ENCODE measurements around the gene TEKTIP1.

DNA sequence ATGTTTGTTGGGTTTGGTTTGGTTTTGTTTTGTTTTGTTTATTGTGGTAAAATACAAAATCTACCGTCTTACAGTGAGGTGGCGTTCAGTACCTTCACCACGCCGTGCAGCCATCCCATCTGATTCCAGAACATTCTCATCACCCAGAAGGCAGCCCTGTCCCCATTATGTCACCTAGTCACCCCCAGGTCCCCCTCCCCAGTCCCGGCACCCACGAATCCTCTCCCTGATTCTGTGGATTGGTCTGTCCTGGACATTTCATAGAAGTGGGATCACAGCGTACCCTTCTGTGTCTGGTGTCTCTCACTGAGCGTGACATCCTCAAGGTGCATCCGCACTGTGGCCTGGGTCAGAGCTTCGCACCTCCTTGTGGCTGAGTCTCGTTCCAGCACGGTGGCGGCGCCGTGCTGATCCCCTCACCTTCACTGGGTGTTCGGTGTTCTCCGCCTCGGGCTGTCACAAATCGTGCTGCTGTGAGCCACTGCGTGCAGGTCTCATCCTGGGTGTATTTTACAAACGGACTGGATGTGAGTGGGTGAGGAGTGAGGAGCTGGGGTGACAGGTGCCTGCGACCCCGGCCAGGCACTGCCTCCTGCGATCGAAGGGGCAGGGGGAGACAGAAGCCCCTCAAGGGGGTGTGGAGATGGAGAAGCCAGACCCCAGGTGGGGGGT, 580 bp upstream of the TEKTIP1 start:
- TF ChIP-seq, protein P1, sequence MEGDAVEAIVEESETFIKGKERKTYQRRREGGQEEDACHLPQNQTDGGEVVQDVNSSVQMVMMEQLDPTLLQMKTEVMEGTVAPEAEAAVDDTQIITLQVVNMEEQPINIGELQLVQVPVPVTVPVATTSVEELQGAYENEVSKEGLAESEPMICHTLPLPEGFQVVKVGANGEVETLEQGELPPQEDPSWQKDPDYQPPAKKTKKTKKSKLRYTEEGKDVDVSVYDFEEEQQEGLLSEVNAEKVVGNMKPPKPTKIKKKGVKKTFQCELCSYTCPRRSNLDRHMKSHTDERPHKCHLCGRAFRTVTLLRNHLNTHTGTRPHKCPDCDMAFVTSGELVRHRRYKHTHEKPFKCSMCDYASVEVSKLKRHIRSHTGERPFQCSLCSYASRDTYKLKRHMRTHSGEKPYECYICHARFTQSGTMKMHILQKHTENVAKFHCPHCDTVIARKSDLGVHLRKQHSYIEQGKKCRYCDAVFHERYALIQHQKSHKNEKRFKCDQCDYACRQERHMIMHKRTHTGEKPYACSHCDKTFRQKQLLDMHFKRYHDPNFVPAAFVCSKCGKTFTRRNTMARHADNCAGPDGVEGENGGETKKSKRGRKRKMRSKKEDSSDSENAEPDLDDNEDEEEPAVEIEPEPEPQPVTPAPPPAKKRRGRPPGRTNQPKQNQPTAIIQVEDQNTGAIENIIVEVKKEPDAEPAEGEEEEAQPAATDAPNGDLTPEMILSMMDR (IDR thresholded peaks at IDR 0.05; ENCODE audit: poor library complexity, severe bottlenecking) = no peak
- TF ChIP-seq, protein P2, sequence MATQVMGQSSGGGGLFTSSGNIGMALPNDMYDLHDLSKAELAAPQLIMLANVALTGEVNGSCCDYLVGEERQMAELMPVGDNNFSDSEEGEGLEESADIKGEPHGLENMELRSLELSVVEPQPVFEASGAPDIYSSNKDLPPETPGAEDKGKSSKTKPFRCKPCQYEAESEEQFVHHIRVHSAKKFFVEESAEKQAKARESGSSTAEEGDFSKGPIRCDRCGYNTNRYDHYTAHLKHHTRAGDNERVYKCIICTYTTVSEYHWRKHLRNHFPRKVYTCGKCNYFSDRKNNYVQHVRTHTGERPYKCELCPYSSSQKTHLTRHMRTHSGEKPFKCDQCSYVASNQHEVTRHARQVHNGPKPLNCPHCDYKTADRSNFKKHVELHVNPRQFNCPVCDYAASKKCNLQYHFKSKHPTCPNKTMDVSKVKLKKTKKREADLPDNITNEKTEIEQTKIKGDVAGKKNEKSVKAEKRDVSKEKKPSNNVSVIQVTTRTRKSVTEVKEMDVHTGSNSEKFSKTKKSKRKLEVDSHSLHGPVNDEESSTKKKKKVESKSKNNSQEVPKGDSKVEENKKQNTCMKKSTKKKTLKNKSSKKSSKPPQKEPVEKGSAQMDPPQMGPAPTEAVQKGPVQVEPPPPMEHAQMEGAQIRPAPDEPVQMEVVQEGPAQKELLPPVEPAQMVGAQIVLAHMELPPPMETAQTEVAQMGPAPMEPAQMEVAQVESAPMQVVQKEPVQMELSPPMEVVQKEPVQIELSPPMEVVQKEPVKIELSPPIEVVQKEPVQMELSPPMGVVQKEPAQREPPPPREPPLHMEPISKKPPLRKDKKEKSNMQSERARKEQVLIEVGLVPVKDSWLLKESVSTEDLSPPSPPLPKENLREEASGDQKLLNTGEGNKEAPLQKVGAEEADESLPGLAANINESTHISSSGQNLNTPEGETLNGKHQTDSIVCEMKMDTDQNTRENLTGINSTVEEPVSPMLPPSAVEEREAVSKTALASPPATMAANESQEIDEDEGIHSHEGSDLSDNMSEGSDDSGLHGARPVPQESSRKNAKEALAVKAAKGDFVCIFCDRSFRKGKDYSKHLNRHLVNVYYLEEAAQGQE (IDR thresholded peaks at IDR 0.05; ENCODE audit: borderline replicate concordance) = no peak
- TF ChIP-seq EP300 (conservative IDR thresholded peaks at IDR 0.05; ENCODE audit: poor library complexity, severe bottlenecking) = no peak
- no peak for TF ChIP-seq SMC3 (conservative IDR thresholded peaks at IDR 0.05; ENCODE audit: poor library complexity)
- TF ChIP-seq EZH2 (IDR thresholded peaks at IDR 0.05; ENCODE audit: borderline replicate concordance, insufficient read depth, low read length, poor library complexity, severe bottlenecking) = no peak
- no peak for TF ChIP-seq TAF1 (IDR thresholded peaks at IDR 0.05; ENCODE audit: low read depth)
- no peak for TF ChIP-seq POLR2AphosphoS5 (IDR thresholded peaks at IDR 0.05)
- no peak for TF ChIP-seq RAD21 (conservative IDR thresholded peaks at IDR 0.05)

Measured in neural cell (in vitro differentiated cells).